ENCODE measurements around the gene NTN1. TPM values are rescaled to one million over a fixed set of nuclear protein-coding genes. Genes with fewer than 3 reads are reported as not detected.

NTN1 gene
- total and polyA plus RNA-seq, 2 of the 13 experiments (the other 11 are each of a cell fraction or from before 2014, with no cell fraction given), result 0.04 to 0.05 TPM

GRCh38 chr17:9004961-9005285 lies 16.4 kb upstream of the NTN1 start:
- 30% methylated on average over 6 of the region's 6 CpGs for WGBS (ENCODE audit: low lambda C conversion rate)
- H4K20me1 ChIP-seq (ENCODE audit: insufficient read depth, low read length), result no peaks in the 10 kb centered on the region
- no peak overlapping the region for H3K9ac ChIP-seq (ENCODE audit: insufficient read depth, low read depth, low read length)
- no peaks in the 10 kb centered on the region for H3K79me2 ChIP-seq (ENCODE audit: insufficient read depth, low read length)
- no peaks in the 10 kb centered on the region for H3K4me1 ChIP-seq (ENCODE audit: insufficient read depth, low read length)
- H3K9me3 ChIP-seq (ENCODE audit: low read length), result no peaks in the 10 kb centered on the region
- no peak overlapping the region for H3K4me2 ChIP-seq (ENCODE audit: low read depth, low read length)
- no peak overlapping the region for H3K27ac ChIP-seq (ENCODE audit: extremely low read length, insufficient read depth, low read length)
- in situ Hi-C loops (cut with HindIII; ENCODE audit: extremely low pct_ligation_motif_present, low pct_unique_long_range_greater_than_20kb) (no loop called here), intact Hi-C loops (cut with micrococcal nuclease; ENCODE audit: unreplicated experiment) (no loop called here)
- no peak overlapping the region for H3K4me3 ChIP-seq (replicated peaks in 1 of 3; ENCODE audit: insufficient read depth in 1 of 3, low read depth in 2 of 3, low read length in 3 of 3)
- FAIRE-seq, result no peak
- no peak overlapping the region for H2AFZ ChIP-seq (ENCODE audit: low read length)
- BruUV-seq (replicated peaks), result no TSS peak
- POLR2A ChIA-PET, result no interaction called here
- peaks cover 11 to 51% of the 10 kb centered on the region in 2 experiments; a peak in 4 of 5 replicates for H3K27me3 ChIP-seq (ENCODE audit: control insufficient read depth in 1 of 2, insufficient read depth in 2 of 2, low read length in 2 of 2)
- H3K36me3 ChIP-seq (replicated peaks in 1 of 2; ENCODE audit: control insufficient read depth in 1 of 2, insufficient read depth in 2 of 2, low read length in 2 of 2), result no peaks in the 10 kb centered on the region
- no peak for DNase-seq (ENCODE audit: low spot score)
- CTCF ChIA-PET (ENCODE audit: low intra/inter-chr PET ratio, low total read pairs), result no interaction called here
- ATAC-seq, result no peak
- TF ChIP-seq ATF4 (CRISPR knock-in tag; IDR thresholded peaks at IDR 0.05), result no peak
- TF ChIP-seq, protein P1, sequence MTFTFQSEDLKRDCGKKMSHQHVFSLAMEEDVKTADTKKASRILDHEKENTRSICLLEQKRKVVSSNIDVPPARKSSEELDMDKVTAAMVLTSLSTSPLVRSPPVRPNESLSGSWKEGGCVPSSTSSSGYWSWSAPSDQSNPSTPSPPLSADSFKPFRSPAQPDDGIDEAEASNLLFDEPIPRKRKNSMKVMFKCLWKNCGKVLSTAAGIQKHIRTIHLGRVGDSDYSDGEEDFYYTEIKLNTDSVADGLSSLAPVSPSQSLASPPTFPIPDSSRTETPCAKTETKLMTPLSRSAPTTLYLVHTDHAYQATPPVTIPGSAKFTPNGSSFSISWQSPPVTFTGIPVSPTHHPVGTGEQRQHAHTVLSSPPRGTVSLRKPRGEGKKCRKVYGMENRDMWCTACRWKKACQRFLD (CRISPR knock-in tag; IDR thresholded peaks at IDR 0.05; ENCODE audit: borderline replicate concordance), result no peak

- no peak for DNase-seq (ENCODE audit: low spot score)
- Histone ChIP-seq H3K79me2 (ENCODE audit: insufficient read depth, low read length) (no peaks in the 10 kb centered on the region), H3K4me3 (replicated peaks in 1 of 3; ENCODE audit: insufficient read depth in 1 of 3, low read depth in 2 of 3, low read length in 3 of 3) (no peak overlapping the region), H3K4me1 (ENCODE audit: insufficient read depth, low read length) (no peaks in the 10 kb centered on the region), H3K9ac (ENCODE audit: insufficient read depth, low read depth, low read length) (no peak overlapping the region), H3K36me3 (replicated peaks in 1 of 2; ENCODE audit: control insufficient read depth in 1 of 2, insufficient read depth in 2 of 2, low read length in 2 of 2) (no peaks in the 10 kb centered on the region), H4K20me1 (ENCODE audit: insufficient read depth, low read length) (no peaks in the 10 kb centered on the region), H3K9me3 (ENCODE audit: low read length) (no peaks in the 10 kb centered on the region), H3K27me3 (ENCODE audit: control insufficient read depth in 1 of 2, insufficient read depth in 2 of 2, low read length in 2 of 2) (peaks cover 11 to 57% of the 10 kb centered on the region in 2 experiments; a peak in 4 of 5 replicates), H3K27ac (ENCODE audit: extremely low read length, insufficient read depth, low read length) (no peak overlapping the region), H2AFZ (ENCODE audit: low read length) (no peak overlapping the region), H3K4me2 (ENCODE audit: low read depth, low read length) (no peak overlapping the region)
- no TSS peak for BruUV-seq (replicated peaks)
- no peak for TF ChIP-seq SPEN (CRISPR knock-in tag; IDR thresholded peaks at IDR 0.05; ENCODE audit: low read depth)
- no peak for TF ChIP-seq SIX4 (CRISPR knock-in tag; IDR thresholded peaks at IDR 0.05)
- CTCF ChIA-PET (ENCODE audit: low intra/inter-chr PET ratio, low total read pairs), result no interaction called here
- in situ Hi-C loops (cut with HindIII; ENCODE audit: extremely low pct_ligation_motif_present, low pct_unique_long_range_greater_than_20kb), result no loop called here
- POLR2A ChIA-PET, result no interaction called here
- intact Hi-C loops (cut with micrococcal nuclease; ENCODE audit: unreplicated experiment), result no loop called here
- 7% methylated on average over 6 of the region's 7 CpGs for WGBS (ENCODE audit: low lambda C conversion rate)
- no peak for FAIRE-seq
- peak; percentile 32; the same call in 1 of the 3 replicates for ATAC-seq
Measured at GRCh38 chr17:9006175-9006767, 15.0 kb upstream of the NTN1 start.

Measured in HepG2 (cell line).